Measurements from ENCODE around the gene PON1.

Gene PON1

GRCh38 chr7:95317546-95317945 lies 6.8 kb downstream of the PON1 start:
- DNase-seq = no peak

- DNase-seq = no peak
These were observed 7.7 kb downstream of the PON1 start for GRCh38 chr7:95316588-95316987.

- no peak for DNase-seq
These were observed 11.8 kb downstream of the PON1 start for GRCh38 chr7:95312561-95312960.

GRCh38 chr7:95311389-95311788 lies 12.9 kb downstream of the PON1 start:
- no peak for DNase-seq

GRCh38 chr7:95309951-95310350 lies 14.4 kb downstream of the PON1 start:
- DNase-seq = no peak

- no peak for DNase-seq
These were observed 19.3 kb downstream of the PON1 start for GRCh38 chr7:95304990-95305389.

GRCh38 chr7:95303013-95303905 lies 21.1 kb downstream of the PON1 start:
- no peak for DNase-seq

GRCh38 chr7:95298091-95298490 lies 26.2 kb downstream of the PON1 start:
- no peak for DNase-seq

- no peak for DNase-seq
These were observed 27.3 kb downstream of the PON1 start for GRCh38 chr7:95297041-95297440.

- DNase-seq = no peak
These were observed 27.9 kb downstream of the PON1 start for GRCh38 chr7:95296456-95296855.

GRCh38 chr7:95295397-95295796 lies 28.9 kb downstream of the PON1 start:
- no peak for DNase-seq

DNA sequence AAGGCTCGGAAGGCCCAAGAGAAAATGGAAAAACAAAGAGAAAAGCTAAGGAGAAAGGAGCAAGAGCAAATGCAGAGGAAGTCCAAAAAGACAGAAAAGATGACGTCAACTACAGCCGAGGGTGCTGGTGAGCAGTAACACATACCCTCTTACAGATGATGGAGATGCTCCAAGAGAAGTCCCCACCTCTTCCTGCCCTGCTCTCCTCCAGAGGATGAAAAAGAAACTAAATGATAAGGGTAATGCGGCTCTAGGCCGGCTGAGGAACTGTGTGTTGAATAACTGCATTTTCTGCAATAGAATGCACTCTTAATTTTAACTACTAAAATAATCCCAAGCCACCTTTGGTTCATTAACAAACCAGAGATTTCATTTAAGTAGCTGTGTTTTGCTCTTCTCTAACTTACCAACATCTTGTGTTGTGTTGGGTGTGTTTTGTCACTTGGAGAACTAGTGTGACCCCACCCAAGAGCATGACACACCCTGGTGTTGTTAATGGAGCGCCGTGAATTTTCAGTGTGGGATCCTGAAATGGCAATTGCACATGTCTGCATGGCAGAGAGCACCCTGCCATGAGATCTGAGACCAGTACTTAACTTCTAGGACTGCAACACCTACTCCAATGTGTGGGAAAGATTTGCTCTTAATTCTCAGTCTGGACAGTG lies 34.0 kb downstream of the PON1 start:
- DNase-seq = no peak

DNA sequence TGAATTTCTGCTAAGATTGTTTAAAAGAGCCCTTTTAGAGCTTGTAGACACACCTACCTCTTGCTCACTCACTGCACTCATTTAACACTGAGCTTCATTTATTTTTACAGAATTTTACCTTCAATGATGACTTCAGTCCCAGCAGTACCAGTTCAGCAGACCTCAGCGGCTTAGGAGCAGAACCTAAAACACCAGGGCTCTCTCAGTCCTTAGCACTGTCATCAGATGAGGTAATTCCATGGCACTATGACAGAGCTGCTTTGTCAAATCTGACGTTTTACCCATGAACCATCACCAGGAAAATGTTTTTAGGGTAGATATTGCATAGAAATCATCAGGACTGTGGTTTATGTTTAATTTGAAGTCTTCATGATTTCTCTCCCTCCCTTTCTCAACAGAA lies 38.2 kb downstream of the PON1 start:
- DNase-seq = no peak

GRCh38 chr7:95279417-95279816 lies 44.9 kb downstream of the PON1 start:
- DNase-seq = no peak

GRCh38 chr7:95276114-95276513 lies 48.2 kb downstream of the PON1 start:
- DNase-seq = no peak

DNA sequence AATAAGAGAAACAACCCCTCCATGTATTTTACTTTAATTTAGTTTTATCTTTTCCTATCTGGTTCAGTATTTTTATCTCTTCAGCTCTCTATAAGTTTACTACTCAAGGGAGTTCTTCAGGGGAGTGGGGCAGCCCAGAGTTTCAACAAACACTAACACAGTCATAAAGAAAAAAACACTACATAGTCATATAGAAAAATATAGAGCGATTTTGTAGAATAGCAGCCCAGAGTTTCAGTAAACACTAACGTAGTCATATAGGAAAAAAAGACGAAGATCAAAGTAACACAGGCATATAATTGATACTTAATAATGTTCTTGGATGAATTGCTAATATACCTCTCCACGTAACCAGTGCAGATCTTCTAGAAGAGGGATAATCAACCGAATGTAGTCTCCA lies 54.7 kb downstream of the PON1 start:
- no peak for DNase-seq

DNA sequence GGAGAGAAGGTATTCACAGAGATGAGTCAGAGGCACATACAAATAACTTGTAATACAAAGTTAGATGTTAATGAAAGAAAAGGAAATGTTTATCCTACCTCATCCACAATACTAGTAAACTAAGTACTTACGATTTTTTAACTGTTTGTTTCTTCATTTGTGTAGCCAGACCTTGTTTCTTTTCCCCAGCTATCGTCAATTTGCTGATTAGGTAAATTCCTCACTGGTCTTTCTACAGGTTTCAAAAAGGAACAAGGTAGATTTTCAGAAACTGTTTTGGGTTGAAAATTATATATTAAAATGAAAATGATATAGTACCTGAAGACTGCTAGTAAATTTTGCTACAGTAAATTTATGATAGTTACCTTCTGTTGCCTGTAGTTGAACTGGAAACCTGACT lies 56.6 kb downstream of the PON1 start:
- no peak for DNase-seq

DNA sequence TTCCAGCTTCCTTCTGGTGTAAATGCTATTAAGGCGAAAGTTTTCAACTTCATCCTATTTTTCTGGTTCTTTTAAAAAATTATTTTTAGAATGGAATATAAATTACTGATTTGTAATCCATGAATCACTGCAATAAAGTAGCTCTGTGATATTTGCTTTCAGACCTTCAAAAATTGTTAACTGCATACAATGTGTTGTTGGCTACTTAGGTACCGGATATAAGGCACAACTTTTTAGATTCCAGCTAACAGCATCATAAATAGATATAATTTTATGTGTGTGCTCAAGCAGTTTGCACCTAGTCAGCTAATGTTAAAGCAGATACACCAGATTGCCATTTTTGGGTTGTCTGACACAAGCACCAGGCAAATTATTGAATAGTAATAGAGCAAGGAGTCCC lies 58.7 kb downstream of the PON1 start:
- no peak for DNase-seq

- no peak for DNase-seq
These were observed 59.9 kb downstream of the PON1 start for GRCh38 chr7:95264363-95264891.

DNA sequence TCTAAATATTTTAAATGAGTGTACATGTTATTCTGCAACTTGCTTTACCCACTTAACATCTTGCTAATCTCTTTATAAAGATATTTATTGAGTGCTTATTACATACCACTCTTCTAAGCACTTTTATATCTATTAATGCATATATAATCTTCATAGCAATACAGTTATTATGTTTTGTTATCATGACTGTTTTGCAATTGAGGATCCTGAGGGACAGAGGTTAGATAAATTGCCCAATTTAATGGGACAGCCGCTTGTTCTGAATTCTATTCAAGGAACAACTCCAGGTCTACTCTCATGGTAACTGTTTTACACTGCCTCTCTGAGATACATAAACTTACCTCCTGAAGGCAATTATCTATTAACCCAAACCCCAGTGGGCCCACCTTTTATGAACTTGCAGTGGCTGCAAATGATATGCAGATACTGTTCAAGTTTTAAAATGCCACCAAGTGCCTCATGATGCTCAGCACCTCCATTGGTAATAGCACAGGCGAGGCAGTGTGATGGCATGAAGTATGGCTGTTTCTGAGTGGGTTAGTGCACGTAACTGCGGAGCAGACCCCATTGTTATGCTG lies 60.5 kb downstream of the PON1 start:
- no peak for DNase-seq

DNA sequence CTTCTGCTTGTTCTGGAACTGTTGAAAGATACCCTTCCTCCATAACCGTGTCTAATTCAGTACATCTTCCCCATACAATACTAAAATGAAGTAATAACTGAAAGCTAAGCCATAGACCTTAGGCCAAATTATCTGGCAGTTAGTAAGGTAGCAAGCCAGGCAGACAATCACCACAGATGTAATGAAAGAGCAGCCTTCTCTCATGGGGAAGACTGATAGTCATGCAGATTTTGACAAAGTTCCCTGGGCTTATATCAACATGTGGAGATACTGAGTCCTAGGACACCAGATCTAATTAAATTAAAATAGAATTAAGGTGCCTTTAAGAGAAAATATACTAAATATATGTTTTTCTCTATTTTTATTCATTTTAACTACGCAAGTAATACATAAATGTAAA lies 61.5 kb downstream of the PON1 start:
- DNase-seq = no peak

- DNase-seq = no peak
These were observed 62.4 kb downstream of the PON1 start for GRCh38 chr7:95261895-95262415.

DNA sequence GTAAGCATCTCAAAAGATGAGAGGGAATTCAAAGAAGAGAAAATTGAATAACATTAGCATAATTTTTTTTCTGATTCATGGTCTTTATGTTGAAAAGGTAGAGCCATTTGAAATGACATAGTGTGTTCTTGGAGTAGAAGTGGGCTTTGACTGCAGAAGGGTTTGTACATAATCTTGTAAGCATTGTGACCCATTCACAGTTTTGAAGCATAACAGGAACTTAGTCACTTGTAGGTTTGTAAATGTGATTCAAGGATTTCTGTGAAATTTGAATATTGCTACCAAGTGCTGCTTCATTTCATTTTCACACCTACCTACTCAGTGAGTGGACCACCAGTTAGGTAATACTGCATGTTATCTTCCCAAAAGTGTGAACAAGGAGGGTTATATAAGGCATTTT lies 68.6 kb downstream of the PON1 start:
- no peak for DNase-seq

- DNase-seq = no peak
These were observed 70.3 kb downstream of the PON1 start for GRCh38 chr7:95253986-95254385.

Data from T-helper 9 cell (primary cell).